ENCODE results near the gene ZNF74. TPM values are rescaled to one million over a fixed set of nuclear protein-coding genes. Genes with fewer than 3 reads are reported as not detected.
"Not testable (repeated sequence)": the region's sequence is repeated elsewhere in the genome, so short reads cannot be mapped to it uniquely, and the experiment has no call there.

The ZNF74 gene
- total and polyA plus RNA-seq, 4 donors = 2.9 to 10.3 (median 4.2) TPM

- intact Hi-C loops (cut with DNase I) = no loop called here
- no peak overlapping the region for H3K27ac ChIP-seq (ENCODE audit: low read depth in 1 of 2, low read length in 2 of 2)
- H3K9me3 ChIP-seq (ENCODE audit: control insufficient read depth, low read length) = no peaks in the 10 kb centered on the region
- no peak overlapping the region for H3K4me3 ChIP-seq (ENCODE audit: low read length in 2 of 2)
- H3K4me1 ChIP-seq (ENCODE audit: control insufficient read depth in 1 of 2, insufficient read depth in 2 of 2, low read length in 2 of 2) = no peaks in the 10 kb centered on the region
- DNase-seq = peak; percentile 15 to 23
- no peaks in the 10 kb centered on the region for H3K27me3 ChIP-seq (ENCODE audit: control insufficient read depth in 1 of 2, insufficient read depth in 2 of 2, low read length in 1 of 2)
- no peak for ATAC-seq (ENCODE audit: low FRiP score)
- 95 to 96% methylated on average over 4 of the region's 4 CpGs for WGBS, 2 donors
- peaks cover 0 to 10% of the 10 kb centered on the region in 2 donors for H3K36me3 ChIP-seq (ENCODE audit: control insufficient read depth in 1 of 2, insufficient read depth in 2 of 2, low read length in 1 of 2)
These were observed 14.9 kb downstream of the ZNF74 start for GRCh38 chr22:20408891-20409290.

- H3K36me3 ChIP-seq (ENCODE audit: control insufficient read depth in 1 of 2, insufficient read depth in 2 of 2, low read length in 1 of 2); ATAC-seq (ENCODE audit: low FRiP score); H3K4me1 ChIP-seq (ENCODE audit: control insufficient read depth in 1 of 2, insufficient read depth in 2 of 2, low read length in 2 of 2); H3K27ac ChIP-seq (ENCODE audit: low read depth in 1 of 2, low read length in 2 of 2); H3K27me3 ChIP-seq (ENCODE audit: control insufficient read depth in 1 of 2, insufficient read depth in 2 of 2, low read length in 1 of 2); intact Hi-C loops (cut with DNase I); H3K9me3 ChIP-seq (ENCODE audit: control insufficient read depth, low read length); H3K4me3 ChIP-seq (ENCODE audit: low read length in 2 of 2): not testable (repeated sequence)
- DNase-seq = peak in 1 of 2 donors; percentile 24
- 97% methylated on average over 3 of the region's 3 CpGs for WGBS, 2 donors
These were observed 15.4 kb downstream of the ZNF74 start for GRCh38 chr22:20409385-20409784.

GRCh38 chr22:20412474-20413216, 18.7 kb downstream of the ZNF74 start:
- no peak overlapping the region for H3K27ac ChIP-seq (ENCODE audit: low read depth in 1 of 2, low read length in 2 of 2)
- DNase-seq (peak; percentile 6 to 37), ATAC-seq (ENCODE audit: low FRiP score) (no peak)
- H3K36me3 ChIP-seq (ENCODE audit: control insufficient read depth in 1 of 2, insufficient read depth in 2 of 2, low read length in 1 of 2) = no peaks in the 10 kb centered on the region
- WGBS, 2 donors = 65 to 69% methylated on average over 10 of the region's 10 CpGs
- H3K9me3 ChIP-seq (ENCODE audit: control insufficient read depth, low read length) = no peaks in the 10 kb centered on the region
- H3K4me1 ChIP-seq (ENCODE audit: control insufficient read depth in 1 of 2, insufficient read depth in 2 of 2, low read length in 2 of 2) = no peaks in the 10 kb centered on the region
- H3K27me3 ChIP-seq (ENCODE audit: control insufficient read depth in 1 of 2, insufficient read depth in 2 of 2, low read length in 1 of 2) = no peaks in the 10 kb centered on the region
- no peak overlapping the region for H3K4me3 ChIP-seq (ENCODE audit: low read length in 2 of 2)
- intact Hi-C loops (cut with DNase I) = loop anchor here in 1 of 2 donors (10.0 kb wide), 1 partner anchor 282 kb away; no protein-coding TSS in a partner anchor

- Histone ChIP-seq H3K36me3 (ENCODE audit: control insufficient read depth in 1 of 2, insufficient read depth in 2 of 2, low read length in 1 of 2) (no peaks in the 10 kb centered on the region), H3K4me1 (ENCODE audit: control insufficient read depth in 1 of 2, insufficient read depth in 2 of 2, low read length in 2 of 2) (no peaks in the 10 kb centered on the region), H3K4me3 (ENCODE audit: low read length in 2 of 2) (no peak overlapping the region), H3K27me3 (ENCODE audit: control insufficient read depth in 1 of 2, insufficient read depth in 2 of 2, low read length in 1 of 2) (no peaks in the 10 kb centered on the region), H3K27ac (ENCODE audit: low read depth in 1 of 2, low read length in 2 of 2) (no peak overlapping the region), H3K9me3 (ENCODE audit: control insufficient read depth, low read length) (no peaks in the 10 kb centered on the region)
- WGBS, 2 donors = 90 to 93% methylated on average over 9 of the region's 9 CpGs
- DNase-seq (peak; percentile 11 to 15), ATAC-seq (ENCODE audit: low FRiP score) (no peak)
- intact Hi-C loops (cut with DNase I) = loop anchor here in 1 of 2 donors (10.0 kb wide), 1 partner anchor 281 kb away; no protein-coding TSS in a partner anchor
These were observed 19.5 kb downstream of the ZNF74 start for GRCh38 chr22:20413217-20414058.

- no peaks in the 10 kb centered on the region for H3K27me3 ChIP-seq (ENCODE audit: control insufficient read depth in 1 of 2, insufficient read depth in 2 of 2, low read length in 1 of 2)
- WGBS, 2 donors = 83 to 90% methylated on average over 5 of the region's 5 CpGs
- intact Hi-C loops (cut with DNase I) = loop anchor here in 1 of 2 donors (10.0 kb wide), 1 partner anchor 281 kb away; no protein-coding TSS in a partner anchor
- no peaks in the 10 kb centered on the region for H3K4me1 ChIP-seq (ENCODE audit: control insufficient read depth in 1 of 2, insufficient read depth in 2 of 2, low read length in 2 of 2)
- no peaks in the 10 kb centered on the region for H3K9me3 ChIP-seq (ENCODE audit: control insufficient read depth, low read length)
- ATAC-seq (ENCODE audit: low FRiP score) (no peak), DNase-seq (peak in 1 of 2 donors; percentile 21)
- H3K4me3 ChIP-seq (ENCODE audit: low read length in 2 of 2) = no peak overlapping the region
- H3K27ac ChIP-seq (ENCODE audit: low read depth in 1 of 2, low read length in 2 of 2) = no peak overlapping the region
- H3K36me3 ChIP-seq (ENCODE audit: control insufficient read depth in 1 of 2, insufficient read depth in 2 of 2, low read length in 1 of 2) = no peaks in the 10 kb centered on the region
These were observed 20.1 kb downstream of the ZNF74 start for GRCh38 chr22:20414059-20414440.

- 60 to 61% methylated on average over 3 of the region's 3 CpGs for WGBS, 2 donors
- intact Hi-C loops (cut with DNase I) = loop anchor here in 1 of 2 donors (10.0 kb wide), 1 partner anchor 280 kb away; no protein-coding TSS in a partner anchor
- Histone ChIP-seq H3K27ac (ENCODE audit: low read depth in 1 of 2, low read length in 2 of 2) (no peak overlapping the region), H3K9me3 (ENCODE audit: control insufficient read depth, low read length) (no peaks in the 10 kb centered on the region), H3K36me3 (ENCODE audit: control insufficient read depth in 1 of 2, insufficient read depth in 2 of 2, low read length in 1 of 2) (no peaks in the 10 kb centered on the region), H3K27me3 (ENCODE audit: control insufficient read depth in 1 of 2, insufficient read depth in 2 of 2, low read length in 1 of 2) (no peaks in the 10 kb centered on the region), H3K4me1 (ENCODE audit: control insufficient read depth in 1 of 2, insufficient read depth in 2 of 2, low read length in 2 of 2) (no peaks in the 10 kb centered on the region), H3K4me3 (ENCODE audit: low read length in 2 of 2) (no peak overlapping the region)
- ATAC-seq (ENCODE audit: low FRiP score) (no peak), DNase-seq (peak in 1 of 2 donors; percentile 25)
These were observed 20.5 kb downstream of the ZNF74 start for GRCh38 chr22:20414450-20414849.

GRCh38 chr22:20415241-20415640, 21.3 kb downstream of the ZNF74 start:
- peak in 1 of 2 donors; percentile 31 for DNase-seq
- WGBS, 2 donors = 86 to 90% methylated on average over 3 of the region's 3 CpGs
- not testable (repeated sequence) for ATAC-seq (ENCODE audit: low FRiP score); H3K4me3 ChIP-seq (ENCODE audit: low read length in 2 of 2); H3K27me3 ChIP-seq (ENCODE audit: control insufficient read depth in 1 of 2, insufficient read depth in 2 of 2, low read length in 1 of 2); H3K9me3 ChIP-seq (ENCODE audit: control insufficient read depth, low read length); H3K27ac ChIP-seq (ENCODE audit: low read depth in 1 of 2, low read length in 2 of 2); H3K36me3 ChIP-seq (ENCODE audit: control insufficient read depth in 1 of 2, insufficient read depth in 2 of 2, low read length in 1 of 2); H3K4me1 ChIP-seq (ENCODE audit: control insufficient read depth in 1 of 2, insufficient read depth in 2 of 2, low read length in 2 of 2)
- intact Hi-C loops (cut with DNase I) = loop anchor here in 1 of 2 donors (10.0 kb wide), 1 partner anchor 280 kb away; no protein-coding TSS in a partner anchor

- 87 to 89% methylated on average over 3 of the region's 3 CpGs for WGBS, 2 donors
- not testable (repeated sequence) for H3K27me3 ChIP-seq (ENCODE audit: control insufficient read depth in 1 of 2, insufficient read depth in 2 of 2, low read length in 1 of 2); H3K9me3 ChIP-seq (ENCODE audit: control insufficient read depth, low read length); ATAC-seq (ENCODE audit: low FRiP score); H3K36me3 ChIP-seq (ENCODE audit: control insufficient read depth in 1 of 2, insufficient read depth in 2 of 2, low read length in 1 of 2); DNase-seq; H3K4me1 ChIP-seq (ENCODE audit: control insufficient read depth in 1 of 2, insufficient read depth in 2 of 2, low read length in 2 of 2); H3K4me3 ChIP-seq (ENCODE audit: low read length in 2 of 2); H3K27ac ChIP-seq (ENCODE audit: low read depth in 1 of 2, low read length in 2 of 2)
- intact Hi-C loops (cut with DNase I) = loop anchor here in 1 of 2 donors (10.0 kb wide), 1 partner anchor 279 kb away; no protein-coding TSS in a partner anchor
These were observed 21.7 kb downstream of the ZNF74 start for GRCh38 chr22:20415699-20416098.
